A549 (cell line): ENCODE results near the gene CLRN2. TPM values are rescaled to one million over a fixed set of nuclear protein-coding genes. Genes with fewer than 3 reads are reported as not detected.

ENCODE experiments used
- ATAC-seq, 2 experiments: fragments of 200-7000 bp in 1 of 2; fragments of >200 bp in 1 of 2; cut with Nextera tagmentation in 1 of 2; cut with Tn5 transposase in 1 of 2; 3 replicates each; pipeline versions ENCODE4 v1.8.0 to v1.9.1; 2018 to 2020; ENCODE audit warnings: mild to moderate bottlenecking in 1 of 2, moderate library complexity in 1 of 2
- CTCF ChIA-PET: fragments of 300-600 bp; sonication (Branson Sonifier 250); formaldehyde crosslinking; extraction: SDS; loops from one replicate; lab custom pipeline; 2021; ENCODE audit warnings: antibody characterized with exemption, inconsistent platforms; lab: Yijun Ruan, JAX
- POLR2A ChIA-PET: fragments of 350-600 bp; formaldehyde crosslinking; extraction: SDS; loops from one replicate; lab custom pipeline; 2021; ENCODE audit warnings: antibody characterized with exemption, inconsistent platforms; lab: Yijun Ruan, JAX
- DNase-seq, 2 experiments: peaks; one replicate each; pipeline versions ENCODE4 v3.0.0 to v3.0.0-alpha.2; 2011 to 2016; ENCODE audit warnings: low read depth in 1 of 2, low spot score in 1 of 2
- FAIRE-seq: peaks from 2 replicates; lab custom pipeline; 2011; peaks lifted over from hg19 to GRCh38; lab: Jason Lieb, UNC
- H3K27ac ChIP-seq, 2 experiments: fragments of >200 bp; sonication (Bioruptor Twin); formaldehyde crosslinking; 3 replicates each; pipeline ENCODE4 v1.5.1; 2016 to 2017
- H3K4me1 ChIP-seq: fragments of >200 bp; sonication (Bioruptor Twin); formaldehyde crosslinking; 3 replicates; pipeline ENCODE4 v1.6.1; 2016
- H3K4me2 ChIP-seq: fragments of >200 bp; sonication (Bioruptor Twin); formaldehyde crosslinking; 3 replicates; pipeline ENCODE4 v1.6.1; 2016
- H3K4me3 ChIP-seq: fragments of >200 bp; sonication (Bioruptor Twin); formaldehyde crosslinking; 3 replicates; pipeline ENCODE4 v1.5.1; 2016
- H3K9me3 ChIP-seq: fragments of >200 bp; sonication (Bioruptor Twin); formaldehyde crosslinking; 3 replicates; pipeline ENCODE4 v1.6.1; 2016
- CBX2 ChIP-seq: fragments of 200-600 bp; sonication (generic); IDR thresholded peaks from 2 replicates; pipeline ENCODE4 v1.6.1; 2016; ENCODE audit warnings: low read depth, mild to moderate bottlenecking, borderline replicate concordance
- CBX8 ChIP-seq: fragments of 200-600 bp; sonication (generic); IDR thresholded peaks from 2 replicates; pipeline ENCODE4 v1.6.1; 2016
- CHD2 ChIP-seq: fragments of 150-350 bp; IDR thresholded peaks from 2 replicates; pipeline ENCODE4 v1.6.1; 2014; ENCODE audit warnings: low read length; ENCODE audit not compliant: partially characterized antibody
- EHMT2 ChIP-seq: fragments of 200-600 bp; sonication (generic); IDR thresholded peaks from 2 replicates; pipeline ENCODE4 v1.6.1; 2016; ENCODE audit warnings: antibody characterized with exemption, low read depth, mild to moderate bottlenecking, moderate library complexity
- FOSB ChIP-seq: fragments of 250-450 bp; sonication (Bioruptor Pico); IDR thresholded peaks from 2 replicates; pipeline ENCODE4 v1.5.0; 2020; ENCODE audit warnings: mild to moderate bottlenecking, moderate library complexity
- FOSL2 ChIP-seq, 2 experiments: fragments of 450-650 bp in 1 of 2; fragments of >200 bp in 1 of 2; sonication (Bioruptor Twin) in 1 of 2; formaldehyde crosslinking; IDR thresholded peaks; 2 replicates each; pipeline versions ENCODE4 v1.5.0 to v1.6.1; 2016 to 2020; ENCODE audit warnings: mild to moderate bottlenecking in 1 of 2, moderate library complexity in 1 of 2
- GATA3 ChIP-seq: IDR thresholded peaks from 2 replicates; pipeline ENCODE4 v1.6.1; 2012; ENCODE audit warnings: borderline replicate concordance
- HDAC2 ChIP-seq: fragments of 200-600 bp; sonication (generic); IDR thresholded peaks from 2 replicates; pipeline ENCODE4 v1.6.1; 2016
- HEYL ChIP-seq: fragments of 250-450 bp; sonication (Bioruptor Pico); IDR thresholded peaks from 2 replicates; pipeline ENCODE4 v1.8.0; 2021; ENCODE audit warnings: mild to moderate bottlenecking, moderate library complexity
- HOXB13 ChIP-seq: fragments of 250-450 bp; sonication (Bioruptor Pico); IDR thresholded peaks from 2 replicates; pipeline ENCODE4 v1.5.0; 2020; ENCODE audit warnings: low read depth, mild to moderate bottlenecking, moderate library complexity
- KDM1A ChIP-seq: fragments of 200-600 bp; sonication (generic); IDR thresholded peaks from 2 replicates; pipeline ENCODE4 v1.6.1; 2016; ENCODE audit warnings: low read depth, mild to moderate bottlenecking
- KDM5A ChIP-seq: fragments of 200-600 bp; sonication (generic); IDR thresholded peaks from 2 replicates; pipeline ENCODE4 v1.6.1; 2016; ENCODE audit warnings: antibody characterized with exemption, mild to moderate bottlenecking
- MAFK ChIP-seq: fragments of 450-650 bp; IDR thresholded peaks from 2 replicates; pipeline ENCODE4 v1.6.1; 2014; ENCODE audit not compliant: partially characterized antibody
- NFE2L2 ChIP-seq: fragments of 150-350 bp; conservative IDR thresholded peaks from 2 replicates; pipeline ENCODE4 v1.6.1; 2014; ENCODE audit warnings: low read length
- NPAS2 ChIP-seq: fragments of 250-450 bp; sonication (Bioruptor Pico); IDR thresholded peaks from 2 replicates; pipeline ENCODE4 v1.8.0; 2022; ENCODE audit warnings: mild to moderate bottlenecking, moderate library complexity, borderline replicate concordance
- NR3C1 ChIP-seq: fragments of >200 bp; sonication (Bioruptor Twin); formaldehyde crosslinking; IDR thresholded peaks from 3 replicates; pipeline ENCODE4 v1.6.1; 2017
- POLR2A ChIP-seq: IDR thresholded peaks from 2 replicates; pipeline ENCODE4 v1.6.1; 2012; ENCODE audit warnings: mild to moderate bottlenecking, low read length
- RCOR1 ChIP-seq: fragments of 150-350 bp; IDR thresholded peaks from 2 replicates; pipeline ENCODE4 v1.6.1; 2014; ENCODE audit warnings: antibody characterized with exemption, low read length, low read depth
- RNF2 ChIP-seq: fragments of 200-600 bp; sonication (generic); IDR thresholded peaks from 2 replicates; pipeline ENCODE4 v1.6.1; 2016; ENCODE audit warnings: low read depth, mild to moderate bottlenecking, antibody characterized with exemption, moderate library complexity, borderline replicate concordance
- SMC3 ChIP-seq: fragments of >200 bp; sonication (Bioruptor Twin); formaldehyde crosslinking; IDR thresholded peaks from 3 replicates; pipeline ENCODE4 v1.6.1; 2018; ENCODE audit warnings: inconsistent platforms
- SREBF2 ChIP-seq: fragments of 450-650 bp; IDR thresholded peaks from 2 replicates; pipeline ENCODE4 v1.6.1; 2014; ENCODE audit warnings: mild to moderate bottlenecking, moderate library complexity
- TP53 ChIP-seq: fragments of 250-450 bp; sonication (Bioruptor Pico); IDR thresholded peaks from 2 replicates; pipeline ENCODE4 v1.5.0; 2021; ENCODE audit warnings: mild to moderate bottlenecking, moderate library complexity
- ZC3H11A ChIP-seq: fragments of 450-650 bp; IDR thresholded peaks from 2 replicates; pipeline ENCODE4 v1.6.1; 2014; ENCODE audit warnings: antibody characterized with exemption, mild to moderate bottlenecking
- ZSCAN20 ChIP-seq: fragments of 250-450 bp; sonication (Bioruptor Pico); IDR thresholded peaks from 2 replicates; pipeline ENCODE4 v1.8.0; 2022; ENCODE audit warnings: mild to moderate bottlenecking, moderate library complexity
- WGBS: methylation state at CpG from one replicate; pipeline ENCODE4 v1.1.6; 2017; ENCODE audit errors: missing lambda C conversion rate; 5-methylcytosine and 5-hydroxymethylcytosine counted together
- polyA plus RNA-seq, 4 experiments: library from polyadenylated mRNA; depleted of rRNA in 3 of 4; stranded (reverse); fragments of >200 nt; fragmentation: RNase III in 1 of 4; extraction: RNeasy Plus Mini Kit Qiagen cat#74134 plus additional on column Dnase treatment in 1 of 4; gene quantifications; 2 replicates in 3 of 4; 3 replicates in 1 of 4; pipeline ENCODE4 v1.2.3, GENCODE V29; 2011 to 2017
- TF ChIP-seq, protein P1 (sequence below): fragments of >200 bp; sonication (Bioruptor Twin); formaldehyde crosslinking; IDR thresholded peaks from 2 replicates; pipeline ENCODE4 v1.6.1; 2016
- TF ChIP-seq, protein P2 (sequence below): fragments of 250-450 bp; sonication (Bioruptor Pico); IDR thresholded peaks from 2 replicates; pipeline ENCODE4 v1.5.0; 2020; ENCODE audit warnings: low read depth, mild to moderate bottlenecking, moderate library complexity
- TF ChIP-seq, protein P3 (sequence below): IDR thresholded peaks from 2 replicates; pipeline ENCODE4 v1.6.1; 2012; ENCODE audit warnings: low read depth, borderline replicate concordance
- TF ChIP-seq, protein P4 (sequence below): fragments of 150-350 bp; IDR thresholded peaks from 2 replicates; pipeline ENCODE4 v1.6.1; 2014; ENCODE audit warnings: low read depth, mild to moderate bottlenecking, low read length
- TF ChIP-seq, protein P5 (sequence below): IDR thresholded peaks from 2 replicates; pipeline ENCODE4 v1.6.1; 2012

CLRN2 gene
- polyA plus RNA-seq, 2 of the 4 experiments (the other 2 are of a cell fraction): not detected

DNA sequence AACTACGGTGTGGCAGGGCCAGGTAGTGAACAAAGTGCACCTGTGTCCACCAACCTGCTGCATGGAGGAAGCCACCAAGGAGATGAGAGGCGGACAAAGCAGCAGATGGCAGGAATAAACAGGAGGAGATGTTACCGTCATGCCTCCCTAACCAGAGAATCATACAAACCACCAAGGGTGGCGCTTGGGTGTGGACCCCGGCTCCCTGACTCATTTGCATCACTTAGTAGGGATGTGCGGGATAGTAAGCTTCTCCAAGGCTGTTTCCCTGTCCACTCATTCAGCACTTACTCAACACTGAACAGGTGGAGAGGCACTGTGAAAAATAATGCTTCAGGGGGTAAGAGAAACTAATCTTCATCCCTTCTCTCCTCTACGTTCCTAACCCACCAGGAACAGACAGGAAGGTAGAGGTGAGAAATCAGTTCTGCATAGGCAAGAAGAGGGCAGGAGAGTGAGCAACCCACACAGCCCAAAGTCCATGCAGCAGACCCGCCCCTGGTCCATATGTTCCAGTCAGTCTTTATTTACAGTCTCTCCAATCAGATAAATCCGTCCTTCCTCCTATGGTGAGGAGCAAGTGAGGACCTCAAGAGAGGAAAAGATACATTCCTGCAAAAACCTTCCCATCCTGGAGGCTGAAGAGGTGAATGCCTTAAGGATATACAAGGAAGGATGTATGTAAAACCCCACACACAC lies 37.0 kb upstream of the CLRN2 start:
- POLR2A ChIA-PET: no interaction called here
- CTCF ChIA-PET: no interaction called here
- Histone ChIP-seq H3K4me2 (no peak overlapping the region), H3K27ac (no peak overlapping the region), H3K4me1 (no peaks in the 10 kb centered on the region), H3K4me3 (no peak overlapping the region), H3K9me3 (no peaks in the 10 kb centered on the region)
- FAIRE-seq (no peak), ATAC-seq (no peak), DNase-seq (no peak)
- TF ChIP-seq CBX2 (no peak), KDM1A (no peak), HDAC2 (no peak), NPAS2 (CRISPR knock-in tag) (no peak), RCOR1 (no peak), FOSB (CRISPR knock-in tag) (no peak)
- TF ChIP-seq, protein P1, sequence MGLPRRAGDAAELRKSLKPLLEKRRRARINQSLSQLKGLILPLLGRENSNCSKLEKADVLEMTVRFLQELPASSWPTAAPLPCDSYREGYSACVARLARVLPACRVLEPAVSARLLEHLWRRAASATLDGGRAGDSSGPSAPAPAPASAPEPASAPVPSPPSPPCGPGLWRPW: no peak
- WGBS: 72% methylated on average over 9 of the region's 9 CpGs

DNA sequence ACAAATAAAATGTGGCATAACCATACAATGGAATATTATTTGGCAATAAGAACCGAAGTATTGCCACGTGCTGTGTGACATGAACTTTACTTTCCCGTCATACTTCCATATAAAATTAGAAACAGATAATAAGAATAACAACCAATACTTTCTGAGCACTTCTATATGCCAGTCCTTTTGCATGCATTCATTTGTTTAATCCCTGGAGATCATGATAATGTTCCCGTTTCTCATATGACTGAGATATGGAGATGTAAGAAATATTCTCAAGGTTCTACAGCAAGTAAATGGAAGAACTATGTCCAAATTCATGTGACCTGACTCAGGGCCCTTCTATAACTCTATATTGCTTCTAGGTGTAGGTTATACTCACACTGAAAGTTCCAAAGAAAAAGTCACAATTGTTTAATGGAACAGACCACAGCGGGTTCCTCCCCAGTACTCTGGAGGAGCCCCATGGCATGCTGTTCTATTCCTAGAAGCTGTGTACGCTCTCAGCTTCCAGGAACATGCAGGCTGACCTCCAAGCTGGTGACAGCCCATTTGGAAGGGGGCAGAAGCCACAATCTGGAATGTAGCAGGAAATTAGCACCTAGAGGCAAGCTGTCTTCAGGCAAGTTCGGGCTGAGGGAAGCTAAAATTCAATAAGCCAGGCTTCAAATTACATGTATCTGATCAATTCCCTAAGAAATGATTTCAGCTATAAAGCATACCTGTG lies 34.6 kb upstream of the CLRN2 start:
- FAIRE-seq (no peak), ATAC-seq (no peak), DNase-seq (no peak)
- TF ChIP-seq EHMT2: no peak
- TF ChIP-seq ZC3H11A: no peak
- TF ChIP-seq, protein P2, sequence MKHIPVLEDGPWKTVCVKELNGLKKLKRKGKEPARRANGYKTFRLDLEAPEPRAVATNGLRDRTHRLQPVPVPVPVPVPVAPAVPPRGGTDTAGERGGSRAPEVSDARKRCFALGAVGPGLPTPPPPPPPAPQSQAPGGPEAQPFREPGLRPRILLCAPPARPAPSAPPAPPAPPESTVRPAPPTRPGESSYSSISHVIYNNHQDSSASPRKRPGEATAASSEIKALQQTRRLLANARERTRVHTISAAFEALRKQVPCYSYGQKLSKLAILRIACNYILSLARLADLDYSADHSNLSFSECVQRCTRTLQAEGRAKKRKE (CRISPR knock-in tag): no peak
- TF ChIP-seq CBX8: no peak
- no peak for TF ChIP-seq SMC3
- no peak for TF ChIP-seq SREBF2
- TF ChIP-seq MAFK: no peak
- TF ChIP-seq POLR2A: no peak
- Histone ChIP-seq H3K27ac (no peak overlapping the region), H3K4me2 (no peak overlapping the region), H3K4me1 (no peaks in the 10 kb centered on the region), H3K9me3 (no peaks in the 10 kb centered on the region), H3K4me3 (no peak overlapping the region)
- 86% methylated on average over 7 of the region's 7 CpGs for WGBS
- POLR2A ChIA-PET: no interaction called here
- CTCF ChIA-PET: no interaction called here

DNA sequence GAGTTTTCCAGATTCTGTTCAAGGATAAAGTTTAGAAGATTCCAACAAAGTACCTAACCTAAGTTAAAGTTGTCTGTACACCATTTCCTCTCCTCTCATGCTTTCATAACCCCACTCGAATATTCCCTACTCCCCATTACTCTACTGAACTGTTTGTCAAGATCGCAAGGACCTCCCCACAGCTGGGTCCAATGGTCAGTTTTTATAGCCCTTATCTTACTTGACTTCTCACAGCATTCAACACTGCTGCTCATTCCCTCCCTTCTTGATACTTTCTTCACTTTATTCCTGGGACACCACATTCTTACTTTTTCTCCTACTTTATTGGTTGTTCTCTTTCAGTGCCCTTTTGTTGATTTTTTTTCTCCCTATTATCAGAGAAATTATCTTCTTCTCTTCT lies 34.0 kb upstream of the CLRN2 start:
- H3K9me3 ChIP-seq: no peaks in the 10 kb centered on the region
- H3K4me3 ChIP-seq: no peak overlapping the region
- H3K4me1 ChIP-seq: no peaks in the 10 kb centered on the region
- ATAC-seq: no peak
- no peak for FAIRE-seq
- no peak for TF ChIP-seq POLR2A
- TF ChIP-seq, protein P3, sequence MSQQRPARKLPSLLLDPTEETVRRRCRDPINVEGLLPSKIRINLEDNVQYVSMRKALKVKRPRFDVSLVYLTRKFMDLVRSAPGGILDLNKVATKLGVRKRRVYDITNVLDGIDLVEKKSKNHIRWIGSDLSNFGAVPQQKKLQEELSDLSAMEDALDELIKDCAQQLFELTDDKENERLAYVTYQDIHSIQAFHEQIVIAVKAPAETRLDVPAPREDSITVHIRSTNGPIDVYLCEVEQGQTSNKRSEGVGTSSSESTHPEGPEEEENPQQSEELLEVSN: no peak
- no peak for TF ChIP-seq NR3C1
- TF ChIP-seq TP53 (CRISPR knock-in tag): no peak
- TF ChIP-seq, protein P4, sequence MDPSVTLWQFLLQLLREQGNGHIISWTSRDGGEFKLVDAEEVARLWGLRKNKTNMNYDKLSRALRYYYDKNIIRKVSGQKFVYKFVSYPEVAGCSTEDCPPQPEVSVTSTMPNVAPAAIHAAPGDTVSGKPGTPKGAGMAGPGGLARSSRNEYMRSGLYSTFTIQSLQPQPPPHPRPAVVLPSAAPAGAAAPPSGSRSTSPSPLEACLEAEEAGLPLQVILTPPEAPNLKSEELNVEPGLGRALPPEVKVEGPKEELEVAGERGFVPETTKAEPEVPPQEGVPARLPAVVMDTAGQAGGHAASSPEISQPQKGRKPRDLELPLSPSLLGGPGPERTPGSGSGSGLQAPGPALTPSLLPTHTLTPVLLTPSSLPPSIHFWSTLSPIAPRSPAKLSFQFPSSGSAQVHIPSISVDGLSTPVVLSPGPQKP: no peak
- no peak for TF ChIP-seq NFE2L2
- TF ChIP-seq CHD2: no peak
- TF ChIP-seq, protein P5, sequence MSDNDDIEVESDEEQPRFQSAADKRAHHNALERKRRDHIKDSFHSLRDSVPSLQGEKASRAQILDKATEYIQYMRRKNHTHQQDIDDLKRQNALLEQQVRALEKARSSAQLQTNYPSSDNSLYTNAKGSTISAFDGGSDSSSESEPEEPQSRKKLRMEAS: no peak
- TF ChIP-seq GATA3: no peak
- TF ChIP-seq FOSL2 (IDR thresholded peaks at IDR 0.05): no peak
- no peak for TF ChIP-seq FOSL2 (CRISPR knock-in tag; IDR thresholded peaks at IDR 0.05)
- TF ChIP-seq, protein P2 (CRISPR knock-in tag): no peak
- no peak for TF ChIP-seq RNF2
- TF ChIP-seq HEYL: no peak
- TF ChIP-seq CBX8: no peak
- no peak for TF ChIP-seq CBX2
- no peak for TF ChIP-seq KDM5A
- TF ChIP-seq ZSCAN20 (CRISPR knock-in tag): no peak
- TF ChIP-seq, protein P1: no peak
- TF ChIP-seq HOXB13 (CRISPR knock-in tag): no peak
- TF ChIP-seq, all 56 proteins: peak for 0
- 92% methylated on average over 2 of the region's 2 CpGs for WGBS
- no peak for DNase-seq
- Histone ChIP-seq H3K4me2 (no peak overlapping the region), H3K27ac (no peak overlapping the region)
- ChIA-PET CTCF (no interaction called here), POLR2A (no interaction called here)
